T47D (cell line): ENCODE results near the gene STAU1.
"Not testable (repeated sequence)": the region's sequence is repeated elsewhere in the genome, so short reads cannot be mapped to it uniquely, and the experiment has no call there.

Experiments
- DNase-seq, 2 experiments: peaks; one replicate each; pipeline versions ENCODE4 v3.0.0 to v3.0.0-alpha.2; 2011 to 2012; ENCODE audit warnings: low read depth in 1 of 2, low spot score in 1 of 2
- JUND ChIP-seq: IDR thresholded peaks from 2 replicates; pipeline ENCODE4 v1.6.1; 2012; ENCODE audit warnings: low read depth
- in situ Hi-C: cut with HindIII; loops from 2 replicates; pipeline ENCODE4 v1.10.0; 2016; ENCODE audit warnings: low sequenced_read_pairs, low pct_unique_long_range_greater_than_20kb

Gene STAU1

GRCh38 chr20:49169547-49169946 is 18.6 kb downstream of the STAU1 start:
- in situ Hi-C loops: no loop called here
- no peak for TF ChIP-seq JUND
- DNase-seq: no peak

- DNase-seq, in situ Hi-C loops: not testable (repeated sequence)
These were observed 19.3 kb downstream of the STAU1 start for GRCh38 chr20:49168864-49169263.

- TF ChIP-seq JUND: no peak
- in situ Hi-C loops: no loop called here
These were observed 20.2 kb downstream of the STAU1 start for GRCh38 chr20:49167811-49168507.

GRCh38 chr20:49166534-49167449 is 21.3 kb downstream of the STAU1 start:
- no peak for TF ChIP-seq JUND
- DNase-seq: no peak

More at GRCh38 chr20:49167811-49168507, 20.2 kb downstream of the STAU1 start:
- no peak for DNase-seq

GRCh38 chr20:49165611-49166010 is 22.5 kb downstream of the STAU1 start:
- DNase-seq: no peak
- in situ Hi-C loops: no loop called here
- no peak for TF ChIP-seq JUND

More at GRCh38 chr20:49166534-49167449, 21.3 kb downstream of the STAU1 start:
- in situ Hi-C loops: no loop called here

GRCh38 chr20:49163696-49164095 is 24.4 kb downstream of the STAU1 start:
- TF ChIP-seq JUND: no peak
- no peak for DNase-seq
- in situ Hi-C loops: no loop called here

- TF ChIP-seq JUND: no peak
- no peak for DNase-seq
- in situ Hi-C loops: no loop called here
These were observed 26.5 kb downstream of the STAU1 start for GRCh38 chr20:49161428-49162152.

- in situ Hi-C loops: no loop called here
- no peak for TF ChIP-seq JUND
- no peak for DNase-seq
These were observed 27.8 kb downstream of the STAU1 start for GRCh38 chr20:49160057-49160929.

GRCh38 chr20:49157146-49157545 is 31.0 kb downstream of the STAU1 start:
- no peak for DNase-seq
- TF ChIP-seq JUND: no peak
- in situ Hi-C loops: no loop called here

- TF ChIP-seq JUND: no peak
- no peak for DNase-seq
- in situ Hi-C loops: no loop called here
These were observed 31.7 kb downstream of the STAU1 start for GRCh38 chr20:49156481-49156880.

- in situ Hi-C loops: no loop called here
- DNase-seq: no peak
- TF ChIP-seq JUND: no peak
These were observed 36.7 kb downstream of the STAU1 start for GRCh38 chr20:49151436-49151835.
